Endothelial cell of umbilical vein (primary cell): ENCODE measurements around the gene HOXA4. TPM values are rescaled to one million over a fixed set of nuclear protein-coding genes. Genes with fewer than 3 reads are reported as not detected.
A peak's percentile ranks its signal among the peaks of the same experiment; 100 is the strongest.

Experiments
- BruUV-seq: library from RNA; stranded (reverse); fragments of 400-500 nt; replicated peaks from 2 replicates; lab custom pipeline; 2021; lab: Mats Ljungman, UMichigan
- CTCF ChIA-PET: fragments of 300-600, 350-600 bp; sonication (Branson Sonifier 250); formaldehyde crosslinking; loops from one replicate; lab custom pipeline; 2021; ENCODE audit warnings: antibody characterized with exemption, inconsistent platforms; lab: Charles Lee
- POLR2A ChIA-PET: fragments of 300-600, 350-600 bp; sonication (Branson Sonifier 250); formaldehyde crosslinking; loops from one replicate; lab custom pipeline; 2021; ENCODE audit warnings: antibody characterized with exemption, inconsistent platforms; lab: Charles Lee
- DNase-seq: peaks from one replicate; pipeline ENCODE4 v3.0.0-alpha.2; 2011; ENCODE audit warnings: low read depth, low spot score
- FAIRE-seq: peaks from 2 replicates; lab custom pipeline; 2011; peaks lifted over from hg19 to GRCh38; lab: Jason Lieb, UNC
- H2AFZ ChIP-seq: 2 replicates; pipeline ENCODE4 v1.6.0; 2012; ENCODE audit warnings: low read depth, low read length, control low read depth, inconsistent platforms
- H3K27ac ChIP-seq: 2 replicates; pipeline ENCODE4 v1.5.1; 2011; ENCODE audit warnings: low read depth, mild to moderate bottlenecking, control low read depth, low read length, moderate library complexity; ENCODE audit not compliant: insufficient read depth
- H3K27me3 ChIP-seq, 2 experiments: 2 replicates each; pipeline versions ENCODE4 v1.6.0 to v1.6.1; 2011; ENCODE audit warnings: low read length in 2 of 2, mixed read lengths in 1 of 2; ENCODE audit not compliant: control insufficient read depth in 2 of 2, insufficient read depth in 2 of 2
- H3K36me3 ChIP-seq, 2 experiments: 2 replicates in 1 of 2; 3 replicates in 1 of 2; pipeline ENCODE4 v1.5.1; 2011; ENCODE audit warnings: low read length in 2 of 2, mild to moderate bottlenecking in 1 of 2, moderate library complexity in 1 of 2; ENCODE audit not compliant: control insufficient read depth in 2 of 2, insufficient read depth in 2 of 2; ENCODE audit errors: extremely low read depth in 1 of 2
- H3K4me1 ChIP-seq: 3 replicates; pipeline ENCODE4 v1.5.1; 2011; ENCODE audit warnings: mild to moderate bottlenecking, low read length; ENCODE audit not compliant: control insufficient read depth, insufficient read depth; ENCODE audit errors: extremely low read depth
- H3K4me2 ChIP-seq: 2 replicates; pipeline ENCODE4 v1.6.1; 2011; ENCODE audit warnings: low read length, control low read depth, mixed read lengths; ENCODE audit not compliant: insufficient read depth
- H3K4me3 ChIP-seq, 3 experiments: fragments of 200-600 bp in 1 of 3; sonication (generic), shearing (Covaris generic) in 1 of 3; replicated peaks in 1 of 3; 2 replicates each; pipeline ENCODE4 v1.5.1; 2011 to 2016; ENCODE audit warnings: control low read depth in 3 of 3, low read length in 3 of 3, mild to moderate bottlenecking in 2 of 3, inconsistent platforms in 1 of 3, low read depth in 1 of 3, moderate library complexity in 1 of 3; ENCODE audit not compliant: insufficient read depth in 1 of 3
- H3K79me2 ChIP-seq: 2 replicates; pipeline ENCODE4 v1.6.0; 2012; ENCODE audit warnings: low read length, inconsistent platforms; ENCODE audit not compliant: control insufficient read depth, insufficient read depth
- H3K9ac ChIP-seq: replicated peaks from 2 replicates; pipeline ENCODE3; 2011; ENCODE audit warnings: low read length, control low read depth; ENCODE audit not compliant: insufficient read depth; ENCODE audit errors: extremely low read depth
- H3K9me1 ChIP-seq: replicated peaks from 3 replicates; pipeline ENCODE4 v1.6.0; 2011; ENCODE audit warnings: mild to moderate bottlenecking, low read length; ENCODE audit not compliant: control insufficient read depth, insufficient read depth; ENCODE audit errors: extremely low read depth
- H3K9me3 ChIP-seq: replicated peaks from 2 replicates; pipeline ENCODE4 v1.5.1; 2012; ENCODE audit warnings: low read length, inconsistent platforms; ENCODE audit not compliant: control insufficient read depth, insufficient read depth
- H4K20me1 ChIP-seq: replicated peaks from 2 replicates; pipeline ENCODE3; 2011; ENCODE audit warnings: mild to moderate bottlenecking, low read length; ENCODE audit not compliant: control insufficient read depth, insufficient read depth; ENCODE audit errors: extremely low read depth
- CTCF ChIP-seq, 2 donors: IDR thresholded peaks; 1 replicate in 1 of 2; 2 replicates in 1 of 2; pipeline ENCODE4 v1.5.1; 2011; ENCODE audit warnings: low read length in 2 of 2, mild to moderate bottlenecking in 2 of 2, moderate library complexity in 2 of 2, control low read depth in 1 of 2, inconsistent platforms in 1 of 2, low read depth in 1 of 2; ENCODE audit not compliant: insufficient read depth in 1 of 2; ENCODE audit errors: extremely low read depth in 1 of 2
- MAX ChIP-seq: IDR thresholded peaks from 2 replicates; pipeline ENCODE4 v1.6.1; 2011; ENCODE audit not compliant: insufficient read depth, insufficient read length
- MYC ChIP-seq: IDR thresholded peaks from one replicate; pipeline ENCODE4 v1.6.1; 2011; ENCODE audit warnings: mild to moderate bottlenecking, low read depth, low read length
- POLR2A ChIP-seq: IDR thresholded peaks from 2 replicates; pipeline ENCODE4 v1.6.1; 2012; ENCODE audit warnings: low read depth, mild to moderate bottlenecking, control low read depth, low read length
- POLR2AphosphoS5 ChIP-seq: IDR thresholded peaks from 2 replicates; pipeline ENCODE4 v1.6.1; 2012; ENCODE audit warnings: low read depth, mild to moderate bottlenecking, control low read depth, low read length, moderate library complexity; ENCODE audit not compliant: insufficient read depth
- dilution Hi-C: fragments of 300-500 bp; cut with MboI; formaldehyde crosslinking; loops from one replicate; pipeline ENCODE4 v1.15.0; 2019; ENCODE audit warnings: low sequenced_read_pairs; ENCODE audit not compliant: extremely low pct_ligation_motif_present
- intact Hi-C: fragments of 100-400 bp; cut with micrococcal nuclease; formaldehyde crosslinking; loops from one replicate; pipeline ENCODE4 v1.10.0; 2022
- polyA plus RNA-seq, 4 experiments: library from polyadenylated mRNA; depleted of rRNA in 3 of 4; stranded (reverse) in 3 of 4; unstranded in 1 of 4; fragments of >200 nt; gene quantifications; 2 replicates each; pipeline versions ENCODE4 v1.2.1 to v1.2.3, GENCODE V29; 2011 to 2012; ENCODE audit warnings: missing spikeins in 1 of 4
- total RNA-seq: library from RNA; stranded (reverse); gene quantifications from 2 replicates; pipeline ENCODE4 v1.2.3, GENCODE V29; 2021

Gene HOXA4
- total and polyA plus RNA-seq, 2 donors (not counting 3 experiments of a cell fraction or from before 2014, with no cell fraction given): 4.9 to 8.1 TPM

- Histone ChIP-seq H3K4me2 (peak overlapping the region; percentile 92), H3K9me1 (no peaks in the 10 kb centered on the region), H2AFZ (no peak overlapping the region), H3K27me3 (no peaks in the 10 kb centered on the region), H3K4me3 (peak overlapping the region; percentile 29 to 84 (median 65)), H3K36me3 (peaks cover 0 to 17% of the 10 kb centered on the region in 2 experiments), H3K4me1 (peaks cover 74% of the 10 kb centered on the region), H3K9me3 (no peaks in the 10 kb centered on the region), H3K79me2 (peaks cover 96% of the 10 kb centered on the region), H4K20me1 (no peaks in the 10 kb centered on the region), H3K27ac (peak overlapping the region; percentile 82), H3K9ac (peak overlapping the region; percentile 84)
- no peak for DNase-seq
- CTCF ChIA-PET: interaction anchor here (0.7 to 7.0 kb wide), 18 partner anchors 10 to 772 kb away, joined by 3 to 72 read pairs (median 6); partner anchors contain the start of genes HOXA4 and HOXA7
- peak; percentile 57 for FAIRE-seq
- intact Hi-C loops: loop anchor here (5.0 kb wide), 2 partner anchors 639 to 689 kb away; no protein-coding TSS in a partner anchor
- no peak for TF ChIP-seq MAX
- no peak for TF ChIP-seq MYC
- TF ChIP-seq POLR2A: no peak
- TF ChIP-seq CTCF (IDR thresholded peaks at IDR 0.05; ENCODE audit: extremely low read depth in 1 of 2, insufficient read depth in 1 of 2, low read depth in 1 of 2, low read length in 2 of 2): no peak
- no peak for TF ChIP-seq POLR2AphosphoS5
- dilution Hi-C loops: no loop called here
- POLR2A ChIA-PET: interaction anchor here (0.6 to 2.2 kb wide), 4 partner anchors 9 to 23 kb away, joined by 3 to 7 read pairs (median 4); partner anchors contain the start of gene HOXA3
- BruUV-seq: TSS peak; percentile 3
These were observed 10.8 kb upstream of the HOXA4 start for GRCh38 chr7:27141137-27141922.
